ENCODE measurements around the gene NCK2. TPM values are rescaled to one million over a fixed set of nuclear protein-coding genes. Genes with fewer than 3 reads are reported as not detected.

The NCK2 gene
- total RNA-seq, 1 donor from 2014 or later, result 55.2 TPM

GRCh38 chr2:105872142-105872728 is 127.5 kb downstream of the NCK2 start:
- peaks cover 34% of the 10 kb centered on the region for H3K4me1 Mint-ChIP-seq (ENCODE audit: low read depth)
- no peaks in the 10 kb centered on the region for H3K27me3 Mint-ChIP-seq (ENCODE audit: low read depth)
- DNase-seq (ENCODE audit: low spot score), result no peak
- H3K36me3 Mint-ChIP-seq (ENCODE audit: low read depth), result peaks cover 4% of the 10 kb centered on the region
- no peak overlapping the region for H3K27ac Mint-ChIP-seq (ENCODE audit: unreplicated experiment)
- no peak overlapping the region for H3K4me3 Mint-ChIP-seq (ENCODE audit: unreplicated experiment)
- no peak for TF ChIP-seq CTCF (IDR thresholded peaks at IDR 0.05)
- no peaks in the 10 kb centered on the region for H3K9me3 Mint-ChIP-seq (ENCODE audit: low read depth)

GRCh38 chr2:105872830-105873229 is 128.1 kb downstream of the NCK2 start:
- H3K4me3 Mint-ChIP-seq (ENCODE audit: unreplicated experiment), result no peak overlapping the region
- no peak overlapping the region for H3K27ac Mint-ChIP-seq (ENCODE audit: unreplicated experiment)
- peaks cover 4% of the 10 kb centered on the region for H3K36me3 Mint-ChIP-seq (ENCODE audit: low read depth)
- no peaks in the 10 kb centered on the region for H3K9me3 Mint-ChIP-seq (ENCODE audit: low read depth)
- no peaks in the 10 kb centered on the region for H3K27me3 Mint-ChIP-seq (ENCODE audit: low read depth)
- no peak for DNase-seq (ENCODE audit: low spot score)
- TF ChIP-seq CTCF (IDR thresholded peaks at IDR 0.05), result no peak
- H3K4me1 Mint-ChIP-seq (ENCODE audit: low read depth), result peaks cover 28% of the 10 kb centered on the region

- DNase-seq (ENCODE audit: low spot score), result no peak
- H3K9me3 Mint-ChIP-seq (ENCODE audit: low read depth), result no peaks in the 10 kb centered on the region
- peaks cover 6% of the 10 kb centered on the region for H3K36me3 Mint-ChIP-seq (ENCODE audit: low read depth)
- peak overlapping the region; percentile 45 for H3K27ac Mint-ChIP-seq (ENCODE audit: unreplicated experiment)
- TF ChIP-seq CTCF (IDR thresholded peaks at IDR 0.05), result no peak
- peaks cover 23% of the 10 kb centered on the region for H3K4me1 Mint-ChIP-seq (ENCODE audit: low read depth)
- H3K4me3 Mint-ChIP-seq (ENCODE audit: unreplicated experiment), result no peak overlapping the region
- H3K27me3 Mint-ChIP-seq (ENCODE audit: low read depth), result no peaks in the 10 kb centered on the region
Observed at GRCh38 chr2:105873281-105873680, 128.6 kb downstream of the NCK2 start.

GRCh38 chr2:105873721-105874120 is 129.0 kb downstream of the NCK2 start:
- no peaks in the 10 kb centered on the region for H3K27me3 Mint-ChIP-seq (ENCODE audit: low read depth)
- DNase-seq (ENCODE audit: low spot score), result no peak
- peak overlapping the region; percentile 45 for H3K27ac Mint-ChIP-seq (ENCODE audit: unreplicated experiment)
- no peaks in the 10 kb centered on the region for H3K9me3 Mint-ChIP-seq (ENCODE audit: low read depth)
- no peak overlapping the region for H3K4me3 Mint-ChIP-seq (ENCODE audit: unreplicated experiment)
- peaks cover 8% of the 10 kb centered on the region for H3K36me3 Mint-ChIP-seq (ENCODE audit: low read depth)
- TF ChIP-seq CTCF (IDR thresholded peaks at IDR 0.05), result no peak
- H3K4me1 Mint-ChIP-seq (ENCODE audit: low read depth), result peaks cover 21% of the 10 kb centered on the region

- no peak overlapping the region for H3K4me3 Mint-ChIP-seq (ENCODE audit: unreplicated experiment)
- no peak for DNase-seq (ENCODE audit: low spot score)
- H3K36me3 Mint-ChIP-seq (ENCODE audit: low read depth), result peaks cover 12% of the 10 kb centered on the region
- no peak for TF ChIP-seq CTCF (IDR thresholded peaks at IDR 0.05)
- H3K27ac Mint-ChIP-seq (ENCODE audit: unreplicated experiment), result no peak overlapping the region
- peaks cover 21% of the 10 kb centered on the region for H3K4me1 Mint-ChIP-seq (ENCODE audit: low read depth)
- no peaks in the 10 kb centered on the region for H3K27me3 Mint-ChIP-seq (ENCODE audit: low read depth)
- H3K9me3 Mint-ChIP-seq (ENCODE audit: low read depth), result no peaks in the 10 kb centered on the region
Observed at GRCh38 chr2:105874466-105874865, 129.8 kb downstream of the NCK2 start.
